K562 (cell line): ENCODE measurements around the gene HOXA4. TPM values are rescaled to one million over a fixed set of nuclear protein-coding genes. Genes with fewer than 3 reads are reported as not detected.

Source experiments
- DEAF1 ChIP-seq: fragments of 450-650 bp; formaldehyde crosslinking; IDR thresholded peaks from 2 replicates; pipeline ENCODE4 v1.4.0; 2020; ENCODE audit warnings: mild to moderate bottlenecking, moderate library complexity
- MBD1 ChIP-seq: fragments of 250-450 bp; sonication (Bioruptor Pico); IDR thresholded peaks from 2 replicates; pipeline ENCODE4 v1.8.0; 2022; ENCODE audit warnings: inconsistent platforms
- NCOR1 ChIP-seq: fragments of 450-650 bp; IDR thresholded peaks from 2 replicates; pipeline ENCODE4 v1.6.1; 2016; ENCODE audit warnings: mild to moderate bottlenecking, moderate library complexity
- NR4A1 ChIP-seq, 2 experiments: fragments of 250-450 bp in 1 of 2; fragments of 450-650 bp in 1 of 2; sonication (Bioruptor Pico) in 1 of 2; IDR thresholded peaks; 2 replicates each; pipeline versions ENCODE4 v1.4.0 to v1.6.1; 2016 to 2020; ENCODE audit warnings: mild to moderate bottlenecking in 2 of 2, missing compliant biosample characterization in 1 of 2, missing genetic modification characterization in 1 of 2, moderate library complexity in 1 of 2
- PATZ1 ChIP-seq: fragments of 250-450 bp; sonication (Bioruptor Pico); IDR thresholded peaks from 2 replicates; pipeline ENCODE4 v1.5.0; 2020; ENCODE audit warnings: mild to moderate bottlenecking, borderline replicate concordance
- TSHZ1 ChIP-seq: fragments of 250-450 bp; sonication (Bioruptor Pico); IDR thresholded peaks from 2 replicates; pipeline ENCODE4 v1.4.0; 2020; ENCODE audit warnings: mild to moderate bottlenecking, moderate library complexity
- polyA plus RNA-seq, 8 experiments: library from polyadenylated mRNA; depleted of rRNA in 4 of 8; stranded (reverse) in 5 of 8; unstranded in 3 of 8; fragments of >200 nt; fragmentation: Nextera tagmentation in 2 of 8; fragmentation: Illumina TruSeq in 1 of 8; extraction: Ambion mirVana in 2 of 8; extraction: Trizol in 1 of 8; gene quantifications; 2 replicates each; pipeline versions ENCODE4 v1.2.1 to v1.2.3, GENCODE V29; 2011 to 2014; ENCODE audit warnings: inconsistent platforms in 1 of 8, missing spikeins in 1 of 8
- total RNA-seq, 7 experiments: library from RNA; depleted of rRNA in 6 of 7; stranded (reverse); fragments of >200 nt in 6 of 7; fragmentation: Illumina TruSeq in 2 of 7; extraction: Trizol in 2 of 7; gene quantifications; 2 replicates each; pipeline versions ENCODE4 v1.2.1 to v1.2.3, GENCODE V29; 2011 to 2021; ENCODE audit warnings: low replicate concordance in 1 of 7

The HOXA4 gene
- total and polyA plus RNA-seq, 9 of the 15 experiments (the other 6 are each of a cell fraction or from before 2014, with no cell fraction given): not detected

- no peak for TF ChIP-seq MBD1 (CRISPR knock-in tag)
- no peak for TF ChIP-seq DEAF1 (CRISPR knock-in tag)
- no peak for TF ChIP-seq NCOR1
- TF ChIP-seq PATZ1 (CRISPR knock-in tag): no peak
- no peak for TF ChIP-seq TSHZ1 (CRISPR knock-in tag)
- TF ChIP-seq NR4A1 (CRISPR knock-in tag; IDR thresholded peaks at IDR 0.05): no peak
- TF ChIP-seq NR4A1 (tag; IDR thresholded peaks at IDR 0.05): no peak
These were observed 22.0 kb downstream of the HOXA4 start (continued) for GRCh38 chr7:27108390-27109127.
